H1 (cell line): ENCODE results near the gene MRPS35. TPM values are rescaled to one million over a fixed set of nuclear protein-coding genes. Genes with fewer than 3 reads are reported as not detected.

Experiments
- CTCF ChIA-PET: fragments of 300-600 bp; sonication (Branson Sonifier 250); formaldehyde crosslinking; loops from one replicate; lab custom pipeline; 2021; ENCODE audit not compliant: partially characterized antibody; lab: Charles Lee
- POLR2A ChIA-PET: fragments of 300-600 bp; sonication (Branson Sonifier 250); formaldehyde crosslinking; loops from one replicate; lab custom pipeline; 2021; ENCODE audit warnings: inconsistent platforms; ENCODE audit not compliant: partially characterized antibody; lab: Charles Lee
- DNase-seq, 2 experiments: peaks; one replicate each; pipeline versions ENCODE4 v3.0.0 to v3.0.0-alpha.2; 2010 to 2022; ENCODE audit warnings: low spot score in 2 of 2, low read depth in 1 of 2, mixed read lengths in 1 of 2
- FAIRE-seq: peaks from 2 replicates; lab custom pipeline; 2011; peaks lifted over from hg19 to GRCh38; lab: Jason Lieb, UNC
- H2AFZ ChIP-seq: 2 replicates; pipeline ENCODE4 v1.8.1; 2012; ENCODE audit warnings: low read length, inconsistent platforms
- H2AK5ac ChIP-seq: 2 replicates; pipeline ENCODE4 v1.6.1; 2013; ENCODE audit warnings: low read depth, low read length
- H2BK120ac ChIP-seq: replicated peaks from 2 replicates; pipeline ENCODE3; 2013; ENCODE audit warnings: low read depth, low read length, inconsistent platforms
- H2BK12ac ChIP-seq: 2 replicates; pipeline ENCODE4 v1.6.1; 2013; ENCODE audit warnings: low read depth, low read length
- H2BK15ac ChIP-seq: 2 replicates; pipeline ENCODE4 v1.6.1; 2013; ENCODE audit warnings: low read length
- H2BK20ac ChIP-seq: 2 replicates; pipeline ENCODE4 v1.6.1; 2013; ENCODE audit warnings: low read length
- H2BK5ac ChIP-seq: 2 replicates; pipeline ENCODE4 v1.6.1; 2013; ENCODE audit warnings: low read depth, low read length
- H3K14ac ChIP-seq: 2 replicates; pipeline ENCODE4 v1.6.1; 2013; ENCODE audit warnings: inconsistent platforms; ENCODE audit not compliant: insufficient read length
- H3K18ac ChIP-seq: 2 replicates; pipeline ENCODE4 v1.6.1; 2013; ENCODE audit warnings: low read length; ENCODE audit errors: extremely low read depth
- H3K23ac ChIP-seq: 2 replicates; pipeline ENCODE4 v1.6.1; 2013; ENCODE audit warnings: inconsistent platforms; ENCODE audit not compliant: insufficient read length
- H3K23me2 ChIP-seq: 2 replicates; pipeline ENCODE4 v1.6.1; 2013; ENCODE audit warnings: low read depth, low read length
- H3K27ac ChIP-seq: 2 replicates; pipeline ENCODE4 v1.6.1; 2011; ENCODE audit warnings: low read depth, low read length, inconsistent platforms
- H3K27me3 ChIP-seq, 4 experiments: replicated peaks in 1 of 4; 1 replicate in 1 of 4; 2 replicates in 3 of 4; pipeline versions ENCODE4 v1.6.1 to v1.8.1; 2011 to 2013; ENCODE audit warnings: low read length in 3 of 4, mild to moderate bottlenecking in 3 of 4, inconsistent platforms in 2 of 4, mixed read lengths in 2 of 4, moderate library complexity in 1 of 4; ENCODE audit not compliant: control insufficient read depth in 3 of 4, insufficient read depth in 3 of 4; ENCODE audit errors: extremely low read depth in 1 of 4
- H3K36me3 ChIP-seq, 4 experiments: 2 replicates each; pipeline versions ENCODE4 v1.6.1 to v1.8.1; 2011 to 2013; ENCODE audit warnings: mild to moderate bottlenecking in 4 of 4, low read length in 3 of 4, moderate library complexity in 2 of 4, control low read depth in 1 of 4, inconsistent platforms in 1 of 4; ENCODE audit not compliant: insufficient read depth in 4 of 4, control insufficient read depth in 2 of 4
- H3K4ac ChIP-seq: replicated peaks from 2 replicates; pipeline ENCODE3; 2013; ENCODE audit warnings: low read length, low read depth, mixed read lengths, inconsistent platforms; ENCODE audit not compliant: insufficient read length
- H3K4me1 ChIP-seq, 4 experiments: replicated peaks in 1 of 4; 1 replicate in 1 of 4; 2 replicates in 3 of 4; pipeline versions ENCODE4 v1.6.1 to v1.8.1; 2011 to 2013; ENCODE audit warnings: low read length in 3 of 4, inconsistent platforms in 2 of 4, mixed read lengths in 1 of 4; ENCODE audit not compliant: insufficient read depth in 4 of 4, control insufficient read depth in 3 of 4
- H3K4me2 ChIP-seq, 2 experiments: 2 replicates each; pipeline versions ENCODE4 v1.6.1 to v1.8.1; 2011 to 2013; ENCODE audit warnings: low read depth in 2 of 2, low read length in 2 of 2, control low read depth in 1 of 2, inconsistent platforms in 1 of 2, mild to moderate bottlenecking in 1 of 2; ENCODE audit not compliant: insufficient read depth in 1 of 2
- H3K4me3 ChIP-seq, 4 experiments: fragments of 200-600, 300-600 bp in 1 of 4; sonication (generic), shearing (Covaris generic), sonication (Bioruptor Twin) in 1 of 4; 2 replicates each; pipeline versions ENCODE4 v1.5.1 to v1.8.1; 2011 to 2016; ENCODE audit warnings: low read length in 4 of 4, low read depth in 3 of 4, control low read depth in 2 of 4, inconsistent platforms in 2 of 4, mild to moderate bottlenecking in 2 of 4, mixed read lengths in 1 of 4, moderate library complexity in 1 of 4; ENCODE audit not compliant: insufficient read depth in 2 of 4; ENCODE audit errors: extremely low read depth in 1 of 4
- H3K56ac ChIP-seq: replicated peaks from 2 replicates; pipeline ENCODE3; 2013; ENCODE audit warnings: low read depth, mild to moderate bottlenecking, mixed read lengths, low read length, inconsistent platforms; ENCODE audit not compliant: insufficient read length
- H3K79me1 ChIP-seq: 2 replicates; pipeline ENCODE4 v1.6.1; 2013; ENCODE audit warnings: low read depth, low read length, control low read depth
- H3K79me2 ChIP-seq, 2 experiments: 2 replicates each; pipeline versions ENCODE4 v1.6.1 to v1.8.1; 2012 to 2013; ENCODE audit warnings: low read length in 2 of 2, mild to moderate bottlenecking in 2 of 2, inconsistent platforms in 1 of 2; ENCODE audit not compliant: insufficient read depth in 2 of 2, control insufficient read depth in 1 of 2
- H3K9ac ChIP-seq, 4 experiments: replicated peaks in 1 of 4; 1 replicate in 1 of 4; 2 replicates in 3 of 4; pipeline versions ENCODE4 v1.6.1 to v1.8.1; 2011 to 2013; ENCODE audit warnings: low read depth in 3 of 4, low read length in 3 of 4, control low read depth in 2 of 4, mild to moderate bottlenecking in 2 of 4, moderate library complexity in 2 of 4, inconsistent platforms in 1 of 4; ENCODE audit errors: extremely low read depth in 1 of 4
- H3K9me3 ChIP-seq, 2 experiments: 2 replicates each; pipeline versions ENCODE4 v1.6.1 to v1.8.1; 2012 to 2013; ENCODE audit warnings: mild to moderate bottlenecking in 2 of 2, moderate library complexity in 2 of 2, control low read depth in 1 of 2, inconsistent platforms in 1 of 2, low read depth in 1 of 2, low read length in 1 of 2, mixed read lengths in 1 of 2; ENCODE audit not compliant: insufficient read depth in 2 of 2
- H4K20me1 ChIP-seq, 2 experiments: replicated peaks in 1 of 2; 2 replicates each; pipeline versions ENCODE3 to v1.8.1; 2011 to 2013; ENCODE audit warnings: inconsistent platforms in 2 of 2, low read length in 2 of 2, mild to moderate bottlenecking in 1 of 2; ENCODE audit not compliant: insufficient read depth in 2 of 2, control insufficient read depth in 1 of 2
- H4K5ac ChIP-seq: 2 replicates; pipeline ENCODE4 v1.6.1; 2013; ENCODE audit warnings: low read length, low read depth, mixed read lengths, inconsistent platforms; ENCODE audit not compliant: insufficient read length
- H4K8ac ChIP-seq: 2 replicates; pipeline ENCODE4 v1.8.0; 2013; ENCODE audit warnings: mild to moderate bottlenecking, moderate library complexity, low read length, inconsistent platforms; ENCODE audit not compliant: insufficient read depth; ENCODE audit errors: extremely low read depth
- H4K91ac ChIP-seq: replicated peaks from 2 replicates; pipeline ENCODE3; 2013; ENCODE audit warnings: low read length, mixed read lengths, inconsistent platforms; ENCODE audit not compliant: insufficient read length
- WGBS, 2 experiments: shearing (Covaris generic) in 1 of 2; methylation state at CpG; one replicate each; pipeline versions ENCODE4 v1.1.6 to v1.1.7; 2013 to 2015; ENCODE audit warnings: low lambda C conversion rate in 2 of 2, mixed read lengths in 2 of 2, inconsistent platforms in 1 of 2, low coverage in 1 of 2, missing lambda C conversion rate in 1 of 2; ENCODE audit not compliant: insufficient replicate concordance in 2 of 2, insufficient coverage in 1 of 2, insufficient read length in 1 of 2; ENCODE audit errors: extremely low coverage in 1 of 2, missing lambda C conversion rate in 1 of 2; 5-methylcytosine and 5-hydroxymethylcytosine counted together
- polyA plus RNA-seq, 7 experiments: library from polyadenylated mRNA; depleted of rRNA in 3 of 7; stranded (reverse) in 5 of 7; unstranded in 2 of 7; fragments of >200 nt in 5 of 7; fragments of 200-250 nt in 2 of 7; gene quantifications; 1 replicate in 5 of 7; 2 replicates in 1 of 7; 4 replicates in 1 of 7; pipeline versions ENCODE4 v1.2.1 to v1.2.3, GENCODE V29; 2011 to 2013; ENCODE audit warnings: missing spikeins in 2 of 7, mixed read lengths in 2 of 7
- total RNA-seq: library from RNA; stranded (reverse); fragmentation: NEBNext Ultra II Directional; extraction: Animal tissue kit (Norgen Biotek cat#: 25700); gene quantifications from 2 replicates; pipeline ENCODE4 v1.2.1, GENCODE V29; 2021

Gene MRPS35
- total and polyA plus RNA-seq, 2 of the 8 experiments (the other 6 are each of a cell fraction or from before 2014, with no cell fraction given) = 26.8 to 47.9 TPM

DNA sequence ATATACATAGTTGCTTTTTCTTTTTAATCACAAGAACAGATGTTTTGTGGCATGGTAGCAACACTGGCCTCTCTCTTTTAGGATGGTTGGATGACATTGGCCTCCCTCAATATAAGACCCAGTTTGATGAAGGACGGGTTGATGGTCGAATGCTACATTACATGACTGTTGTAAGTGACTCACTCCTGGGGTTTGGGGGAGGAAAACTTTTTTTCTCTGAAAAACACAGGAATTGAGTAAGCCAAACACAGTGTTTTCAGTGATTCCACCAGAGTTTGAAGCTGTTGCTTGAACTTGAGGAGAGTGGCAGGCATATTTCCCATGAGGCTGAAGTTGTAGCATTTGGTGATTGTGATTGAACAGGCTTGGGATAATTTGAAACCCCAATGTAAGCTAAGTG lies 28.1 kb upstream of the MRPS35 start:
- no peaks in the 10 kb centered on the region for H3K79me2 ChIP-seq
- 85% methylated on average over 2 of the region's 2 CpGs; no CpG with 5 or more reads in 1 of the 2 experiments for WGBS, 2 experiments
- no peak overlapping the region for H2BK120ac ChIP-seq
- no peak overlapping the region for H2BK12ac ChIP-seq
- H4K20me1 ChIP-seq = no peaks in the 10 kb centered on the region
- H3K4ac ChIP-seq = no peak overlapping the region
- H3K79me1 ChIP-seq = no peaks in the 10 kb centered on the region
- H3K27me3 ChIP-seq = no peaks in the 10 kb centered on the region
- no peak overlapping the region for H4K8ac ChIP-seq
- H4K91ac ChIP-seq = no peak overlapping the region
- ChIA-PET POLR2A (no interaction called here), CTCF (interaction anchor here (0.8 to 1.3 kb wide), 2 partner anchors 20 to 27 kb away, joined by 3 read pairs; no protein-coding TSS in a partner anchor)
- no peak overlapping the region for H3K9ac ChIP-seq
- no peak overlapping the region for H3K4me2 ChIP-seq
- H3K36me3 ChIP-seq = peaks cover 0 to 11% (median 4%) of the 10 kb centered on the region in 4 experiments; a peak in 3 of 8 replicates
- no peak overlapping the region for H3K23ac ChIP-seq
- no peaks in the 10 kb centered on the region for H3K23me2 ChIP-seq
- H4K5ac ChIP-seq = no peak overlapping the region
- no peak overlapping the region for H2AFZ ChIP-seq
- H2AK5ac ChIP-seq = no peak overlapping the region
- H2BK15ac ChIP-seq = no peak overlapping the region
- H3K27ac ChIP-seq = no peak overlapping the region
- H2BK5ac ChIP-seq = no peak overlapping the region
- H3K4me3 ChIP-seq = no peak overlapping the region
- no peak overlapping the region for H3K56ac ChIP-seq
- H3K18ac ChIP-seq = no peak overlapping the region
- FAIRE-seq (no peak), DNase-seq (no peak)
- no peaks in the 10 kb centered on the region for H3K4me1 ChIP-seq
- H3K14ac ChIP-seq = no peak overlapping the region
- no peaks in the 10 kb centered on the region for H3K9me3 ChIP-seq
- no peak overlapping the region for H2BK20ac ChIP-seq
